GM12878 (cell line): ENCODE measurements around the gene VSX2. TPM values are rescaled to one million over a fixed set of nuclear protein-coding genes. Genes with fewer than 3 reads are reported as not detected.

Experiments
- ATAC-seq: fragments of 200-7000 bp; cut with Tn5 transposase; 3 replicates; pipeline ENCODE4 v1.9.1; 2020; ENCODE audit warnings: mild to moderate bottlenecking, moderate library complexity
- BruUV-seq: library from RNA; stranded (reverse); fragments of 400-500 nt; replicated peaks from 2 replicates; lab custom pipeline; 2021; lab: Mats Ljungman, UMichigan
- CTCF ChIA-PET: fragments of 300-600 bp; sonication (Branson Sonifier 250); formaldehyde crosslinking; extraction: SDS; loops from one replicate; lab custom pipeline; 2021; ENCODE audit warnings: inconsistent platforms; lab: Yijun Ruan, JAX
- POLR2A ChIA-PET: fragments of 350-600 bp; formaldehyde crosslinking; extraction: SDS; loops from one replicate; lab custom pipeline; 2021; ENCODE audit warnings: inconsistent platforms; lab: Charles Lee
- RAD21 ChIA-PET: fragments of 300-600 bp; sonication (Branson Sonifier 250); formaldehyde crosslinking; loops from one replicate; lab custom pipeline; 2023; ENCODE audit warnings: antibody characterized with exemption; ENCODE audit not compliant: unreplicated experiment; lab: Charles Lee
- SMC1A ChIA-PET: fragments of 300-600 bp; sonication (Branson Sonifier 250); formaldehyde crosslinking; loops from one replicate; lab custom pipeline; 2023; ENCODE audit not compliant: unreplicated experiment, uncharacterized antibody; lab: Charles Lee
- DNase-seq: peaks from one replicate; pipeline ENCODE4 v3.0.0-alpha.2; 2011; ENCODE audit warnings: low read depth, low spot score
- FAIRE-seq: peaks from 3 replicates; lab custom pipeline; 2011; peaks lifted over from hg19 to GRCh38; lab: Jason Lieb, UNC
- H2AFZ ChIP-seq: 2 replicates; pipeline ENCODE4 v1.6.0; 2011; ENCODE audit warnings: low read depth, low read length, control low read depth; ENCODE audit not compliant: control insufficient read depth
- H3K27ac ChIP-seq: 2 replicates; pipeline ENCODE4 v1.5.1; 2011; ENCODE audit warnings: control low read depth; ENCODE audit not compliant: control insufficient read depth, insufficient read depth
- H3K27me3 ChIP-seq, 2 experiments: replicated peaks in 1 of 2; 2 replicates each; pipeline versions ENCODE4 v1.6.0 to v1.6.1; 2011; ENCODE audit warnings: low read length in 1 of 2; ENCODE audit not compliant: control insufficient read depth in 2 of 2, insufficient read depth in 2 of 2
- H3K36me3 ChIP-seq, 2 experiments: 2 replicates each; pipeline ENCODE4 v1.5.1; 2011; ENCODE audit warnings: low read length in 1 of 2; ENCODE audit not compliant: control insufficient read depth in 2 of 2, insufficient read depth in 2 of 2
- H3K4me1 ChIP-seq: 2 replicates; pipeline ENCODE4 v1.6.1; 2011; ENCODE audit warnings: mild to moderate bottlenecking, low read length, moderate library complexity, mixed read lengths; ENCODE audit not compliant: control insufficient read depth, insufficient read depth
- H3K4me2 ChIP-seq: 2 replicates; pipeline ENCODE4 v1.6.0; 2011; ENCODE audit warnings: control low read depth; ENCODE audit not compliant: control insufficient read depth, insufficient read depth
- H3K4me3 ChIP-seq: fragments of 200-600 bp; sonication (generic); 2 replicates; pipeline ENCODE4 v1.5.1; 2016
- H3K79me2 ChIP-seq: 2 replicates; pipeline ENCODE4 v1.6.0; 2011; ENCODE audit warnings: low read length; ENCODE audit not compliant: control insufficient read depth, insufficient read depth
- H3K9ac ChIP-seq: 2 replicates; pipeline ENCODE4 v1.8.0; 2011; ENCODE audit warnings: low read length, control low read depth, mixed read lengths; ENCODE audit not compliant: control insufficient read depth, insufficient read depth
- H3K9me3 ChIP-seq: replicated peaks from 3 replicates; pipeline ENCODE4 v1.5.1; 2011; ENCODE audit warnings: mild to moderate bottlenecking, low read length; ENCODE audit not compliant: control insufficient read depth, insufficient read depth
- H4K20me1 ChIP-seq: 2 replicates; pipeline ENCODE4 v1.6.0; 2011; ENCODE audit not compliant: control insufficient read depth, insufficient read depth
- CBFB ChIP-seq: IDR thresholded peaks from 2 replicates; pipeline ENCODE4 v1.6.1; 2016; ENCODE audit warnings: antibody characterized with exemption, low read depth
- IRF4 ChIP-seq: IDR thresholded peaks from 2 replicates; pipeline ENCODE4 v1.6.1; 2011; ENCODE audit warnings: low read depth, low read length
- MEF2A ChIP-seq: IDR thresholded peaks from 2 replicates; pipeline ENCODE4 v1.6.1; 2011; ENCODE audit warnings: low read depth, mild to moderate bottlenecking, low read length, moderate library complexity; ENCODE audit not compliant: insufficient read depth
- MLLT1 ChIP-seq: fragments of 450-650 bp; IDR thresholded peaks from 2 replicates; pipeline ENCODE4 v1.6.1; 2016; ENCODE audit warnings: mild to moderate bottlenecking
- MXI1 ChIP-seq: fragments of 150-350 bp; IDR thresholded peaks from 2 replicates; pipeline ENCODE4 v1.6.1; 2011; ENCODE audit warnings: low read depth, mild to moderate bottlenecking, inconsistent platforms, low read length, improper control_type of control experiment
- MYC ChIP-seq: IDR thresholded peaks from 2 replicates; pipeline ENCODE4 v1.6.1; 2011; ENCODE audit warnings: mild to moderate bottlenecking, low read length, moderate library complexity, inconsistent platforms; ENCODE audit not compliant: insufficient read depth, insufficient replicate concordance, insufficient read length, severe bottlenecking
- NR2C1 ChIP-seq: fragments of 450-650 bp; IDR thresholded peaks from 2 replicates; pipeline ENCODE4 v1.6.1; 2017; ENCODE audit warnings: antibody characterized with exemption, mild to moderate bottlenecking, moderate library complexity
- RBBP5 ChIP-seq: fragments of 200-600 bp; sonication (generic); conservative IDR thresholded peaks from 2 replicates; pipeline ENCODE4 v1.6.1; 2016
- ZSCAN29 ChIP-seq: fragments of 450-650 bp; IDR thresholded peaks from 2 replicates; pipeline ENCODE4 v1.6.1; 2017; ENCODE audit warnings: mild to moderate bottlenecking, moderate library complexity
- WGBS: methylation state at CpG from one replicate; pipeline ENCODE4 v1.1.6; 2016; ENCODE audit warnings: low lambda C conversion rate; ENCODE audit not compliant: insufficient replicate concordance, insufficient coverage; ENCODE audit errors: missing lambda C conversion rate; 5-methylcytosine and 5-hydroxymethylcytosine counted together
- in situ Hi-C: fragments of 300-500 bp; cut with MboI; formaldehyde crosslinking; loops from 9 replicates; pipeline ENCODE4 v1.14.3; 2018; ENCODE audit warnings: mixed read lengths
- intact Hi-C: fragments of 100-400 bp; cut with micrococcal nuclease; formaldehyde crosslinking; loops from one replicate; pipeline ENCODE4 v1.14.2; 2022; ENCODE audit not compliant: unreplicated experiment
- polyA plus RNA-seq, 11 experiments: library from polyadenylated mRNA; depleted of rRNA in 4 of 11; unstranded in 6 of 11; stranded (reverse) in 5 of 11; fragments of >200 nt; fragmentation: Nextera tagmentation in 4 of 11; fragmentation: Illumina TruSeq in 1 of 11; extraction: Ambion mirVana in 4 of 11; extraction: Trizol in 1 of 11; gene quantifications; 1 replicate in 1 of 11; 2 replicates in 10 of 11; pipeline versions ENCODE4 v1.2.1 to v1.2.3, GENCODE V29; 2011 to 2016; ENCODE audit warnings: inconsistent platforms in 2 of 11, missing spikeins in 2 of 11, low read depth in 1 of 11
- total RNA-seq, 4 experiments: library from RNA; depleted of rRNA in 3 of 4; stranded (reverse); fragments of >200 nt in 3 of 4; fragmentation: Illumina TruSeq in 1 of 4; extraction: Trizol in 1 of 4; gene quantifications; 2 replicates each; pipeline versions ENCODE4 v1.2.1 to v1.2.3, GENCODE V29; 2013 to 2021
- TF ChIP-seq, protein P1 (sequence below): IDR thresholded peaks from 2 replicates; pipeline ENCODE4 v1.6.1; 2011; ENCODE audit warnings: borderline replicate concordance, low read depth, mild to moderate bottlenecking, moderate library complexity, low read length; ENCODE audit not compliant: insufficient read depth, poor library complexity, severe bottlenecking

Gene VSX2
- total and polyA plus RNA-seq, 10 of the 15 experiments (the other 5 are each of a cell fraction or from before 2014, with no cell fraction given) = 0.04 to 0.05 TPM; not detected in 8

- no peak overlapping the region for H3K4me3 ChIP-seq
- no peak overlapping the region for H3K9ac ChIP-seq
- peaks cover 6 to 10% of the 10 kb centered on the region in 2 experiments; a peak in 3 of 4 replicates for H3K36me3 ChIP-seq
- no peaks in the 10 kb centered on the region for H3K27me3 ChIP-seq
- H3K4me1 ChIP-seq = no peaks in the 10 kb centered on the region
- intact Hi-C loops = no loop called here
- ChIA-PET RAD21 (no interaction called here), POLR2A (interaction anchor here (0.5 kb wide), 2 partner anchors 153 to 446 kb away, joined by 3 to 4 read pairs; no protein-coding TSS in a partner anchor), SMC1A (interaction anchor here (1.4 kb wide), 1 partner anchor 15 kb away, joined by 4 read pairs; no protein-coding TSS in a partner anchor), CTCF (interaction anchor here (0.9 kb wide), 1 partner anchor 9 kb away, joined by 3 read pairs; no protein-coding TSS in a partner anchor)
- TF ChIP-seq MEF2A (no peak), MXI1 (no peak), ZSCAN29 (no peak), IRF4 (no peak), RBBP5 (no peak), CBFB (no peak), NR2C1 (no peak), MLLT1 (no peak), MYC (no peak)
- TF ChIP-seq, protein P1, sequence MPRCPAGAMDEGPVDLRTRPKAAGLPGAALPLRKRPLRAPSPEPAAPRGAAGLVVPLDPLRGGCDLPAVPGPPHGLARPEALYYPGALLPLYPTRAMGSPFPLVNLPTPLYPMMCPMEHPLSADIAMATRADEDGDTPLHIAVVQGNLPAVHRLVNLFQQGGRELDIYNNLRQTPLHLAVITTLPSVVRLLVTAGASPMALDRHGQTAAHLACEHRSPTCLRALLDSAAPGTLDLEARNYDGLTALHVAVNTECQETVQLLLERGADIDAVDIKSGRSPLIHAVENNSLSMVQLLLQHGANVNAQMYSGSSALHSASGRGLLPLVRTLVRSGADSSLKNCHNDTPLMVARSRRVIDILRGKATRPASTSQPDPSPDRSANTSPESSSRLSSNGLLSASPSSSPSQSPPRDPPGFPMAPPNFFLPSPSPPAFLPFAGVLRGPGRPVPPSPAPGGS = no peak
- H2AFZ ChIP-seq = no peak overlapping the region
- no peaks in the 10 kb centered on the region for H3K9me3 ChIP-seq
- 91% methylated on average over 9 of the region's 9 CpGs for WGBS
- ATAC-seq = no peak
- BruUV-seq = no TSS peak
- FAIRE-seq = no peak
- no peak for DNase-seq
- H3K79me2 ChIP-seq = no peaks in the 10 kb centered on the region
- no peaks in the 10 kb centered on the region for H4K20me1 ChIP-seq
- no peak overlapping the region for H3K4me2 ChIP-seq
- in situ Hi-C loops = no loop called here
- no peak overlapping the region for H3K27ac ChIP-seq
Measured at GRCh38 chr14:74296037-74296467, 56.8 kb downstream of the VSX2 start.
